Endothelial cell (in vitro differentiated cells): ENCODE results near the gene TRAM2. TPM values are rescaled to one million over a fixed set of nuclear protein-coding genes. Genes with fewer than 3 reads are reported as not detected.

Source experiments
- DNase-seq: peaks from one replicate; pipeline ENCODE4 v3.0.0; 2021; ENCODE audit warnings: low spot score
- H3K27ac Mint-ChIP-seq: one replicate; pipeline ENCODE4 v1.8.0; 2021; ENCODE audit warnings: mixed read lengths, inconsistent platforms; ENCODE audit not compliant: unreplicated experiment
- H3K27me3 Mint-ChIP-seq: one replicate; pipeline ENCODE4 v1.8.0; 2021; ENCODE audit warnings: mild to moderate bottlenecking, moderate library complexity, mixed read lengths, inconsistent platforms; ENCODE audit not compliant: unreplicated experiment
- H3K36me3 Mint-ChIP-seq: one replicate; pipeline ENCODE4 v1.8.0; 2021; ENCODE audit warnings: mild to moderate bottlenecking, low read depth, mixed read lengths, inconsistent platforms; ENCODE audit not compliant: unreplicated experiment
- H3K4me1 Mint-ChIP-seq: one replicate; pipeline ENCODE4 v1.8.0; 2021; ENCODE audit warnings: mild to moderate bottlenecking, mixed read lengths, inconsistent platforms; ENCODE audit not compliant: unreplicated experiment
- H3K4me3 Mint-ChIP-seq: one replicate; pipeline ENCODE4 v1.8.0; 2021; ENCODE audit warnings: mild to moderate bottlenecking, mixed read lengths, inconsistent platforms; ENCODE audit not compliant: unreplicated experiment
- H3K9me3 Mint-ChIP-seq: one replicate; pipeline ENCODE4 v1.8.0; 2021; ENCODE audit warnings: mixed read lengths, inconsistent platforms; ENCODE audit not compliant: unreplicated experiment
- CTCF ChIP-seq: fragments of 200-600 bp; sonication (generic); IDR thresholded peaks from one replicate; pipeline ENCODE4 v1.5.0; 2021; ENCODE audit warnings: antibody characterized with exemption; ENCODE audit not compliant: unreplicated experiment
- total RNA-seq: library from RNA; stranded (reverse); fragmentation: NEBNext Ultra II Directional; extraction: Animal tissue kit (Norgen Biotek cat#: 25700); gene quantifications from one replicate; pipeline ENCODE4 v1.2.1, GENCODE V29; 2021; ENCODE audit not compliant: unreplicated experiment

Gene TRAM2
- total RNA-seq, 1 donor from 2014 or later, result 29.4 TPM

GRCh38 chr6:52509281-52510212, 67.3 kb downstream of the TRAM2 start:
- no peak for TF ChIP-seq CTCF
- DNase-seq, result no peak
- Mint-ChIP-seq H3K4me3 (no peak overlapping the region), H3K9me3 (no peaks in the 10 kb centered on the region), H3K36me3 (peaks cover 37% of the 10 kb centered on the region), H3K27ac (no peak overlapping the region), H3K27me3 (peaks cover 8% of the 10 kb centered on the region), H3K4me1 (peaks cover 25% of the 10 kb centered on the region)

- peaks cover 19% of the 10 kb centered on the region for H3K4me1 Mint-ChIP-seq
- no peak for TF ChIP-seq CTCF
- H3K36me3 Mint-ChIP-seq, result peaks cover 33% of the 10 kb centered on the region
- no peaks in the 10 kb centered on the region for H3K9me3 Mint-ChIP-seq
- DNase-seq, result no peak
- H3K4me3 Mint-ChIP-seq, result peak overlapping the region; percentile 27
- peaks cover 8% of the 10 kb centered on the region for H3K27me3 Mint-ChIP-seq
- no peak overlapping the region for H3K27ac Mint-ChIP-seq
Observed at GRCh38 chr6:52508261-52508739, 68.6 kb downstream of the TRAM2 start.

GRCh38 chr6:52507557-52508260, 69.2 kb downstream of the TRAM2 start:
- Mint-ChIP-seq H3K27me3 (peaks cover 9% of the 10 kb centered on the region), H3K4me3 (no peak overlapping the region), H3K4me1 (peaks cover 19% of the 10 kb centered on the region), H3K36me3 (peaks cover 33% of the 10 kb centered on the region), H3K9me3 (no peaks in the 10 kb centered on the region), H3K27ac (no peak overlapping the region)
- no peak for TF ChIP-seq CTCF
- no peak for DNase-seq

GRCh38 chr6:52506476-52506875, 70.4 kb downstream of the TRAM2 start:
- DNase-seq, result no peak
- H3K4me3 Mint-ChIP-seq, result no peak overlapping the region
- H3K27me3 Mint-ChIP-seq, result peaks cover 9% of the 10 kb centered on the region
- TF ChIP-seq CTCF, result no peak
- H3K36me3 Mint-ChIP-seq, result peaks cover 36% of the 10 kb centered on the region
- no peaks in the 10 kb centered on the region for H3K9me3 Mint-ChIP-seq
- H3K27ac Mint-ChIP-seq, result no peak overlapping the region
- peaks cover 11% of the 10 kb centered on the region for H3K4me1 Mint-ChIP-seq
